Natural killer cell (primary cell): ENCODE data around the gene TMEM51. TPM values are rescaled to one million over a fixed set of nuclear protein-coding genes. Genes with fewer than 3 reads are reported as not detected.

Experiments
- ATAC-seq, 3 donors: fragments of 150-1000 bp in 2 of 3; fragments of 200-7000 bp in 1 of 3; cut with Tn5 transposase; 1 replicate in 1 of 3; 2 replicates in 2 of 3; pipeline ENCODE4 v1.10.0; 2021; ENCODE audit warnings: mild to moderate bottlenecking in 2 of 3, moderate library complexity in 2 of 3
- DNase-seq, 2 donors: peaks; one replicate each; pipeline versions ENCODE4 v3.0.0 to v3.0.0-alpha.2; 2013 to 2021; ENCODE audit warnings: mixed read lengths in 1 of 2
- H3K27ac ChIP-seq: one replicate; pipeline ENCODE4 v1.5.1; 2013; ENCODE audit warnings: mild to moderate bottlenecking, low read length
- H3K27me3 ChIP-seq: one replicate; pipeline ENCODE4 v1.6.1; 2013; ENCODE audit warnings: low read length; ENCODE audit not compliant: control insufficient read depth, insufficient read depth
- H3K36me3 ChIP-seq: one replicate; pipeline ENCODE4 v1.6.1; 2013; ENCODE audit warnings: low read length; ENCODE audit not compliant: control insufficient read depth, insufficient read depth
- H3K4me1 ChIP-seq: one replicate; pipeline ENCODE4 v1.6.1; 2013; ENCODE audit warnings: low read length; ENCODE audit not compliant: control insufficient read depth, insufficient read depth
- H3K4me3 ChIP-seq: one replicate; pipeline ENCODE4 v1.5.1; 2013; ENCODE audit warnings: low read length
- H3K9me3 ChIP-seq: one replicate; pipeline ENCODE4 v1.6.1; 2013; ENCODE audit warnings: low read length; ENCODE audit not compliant: control insufficient read depth, insufficient read depth
- H3K27ac Mint-ChIP-seq, 2 donors: one replicate each; pipeline ENCODE4 v1.8.0; 2022; ENCODE audit warnings: mild to moderate bottlenecking in 2 of 2, mixed read lengths in 2 of 2, moderate library complexity in 1 of 2
- H3K27me3 Mint-ChIP-seq, 2 donors: one replicate each; pipeline ENCODE4 v1.8.0; 2022; ENCODE audit warnings: low read depth in 2 of 2, mixed read lengths in 2 of 2
- H3K36me3 Mint-ChIP-seq: one replicate; pipeline ENCODE4 v1.8.0; 2022; ENCODE audit warnings: mixed read lengths
- H3K4me1 Mint-ChIP-seq, 2 donors: one replicate each; pipeline ENCODE4 v1.8.0; 2022; ENCODE audit warnings: mixed read lengths in 2 of 2
- H3K4me3 Mint-ChIP-seq: one replicate; pipeline ENCODE4 v1.8.0; 2022; ENCODE audit warnings: mild to moderate bottlenecking, moderate library complexity, mixed read lengths
- H3K9me3 Mint-ChIP-seq, 2 donors: one replicate each; pipeline ENCODE4 v1.8.0; 2022; ENCODE audit warnings: mixed read lengths in 2 of 2
- CTCF ChIP-seq: fragments of 200-600 bp; IDR thresholded peaks from one replicate; pipeline ENCODE4 v1.8.0; 2022; ENCODE audit warnings: antibody characterized with exemption
- WGBS: methylation state at CpG from one replicate; pipeline ENCODE4 v1.1.7; 2013; ENCODE audit warnings: missing lambda C conversion rate; ENCODE audit not compliant: insufficient coverage; 5-methylcytosine and 5-hydroxymethylcytosine counted together
- intact Hi-C: fragments of 100-400 bp; cut with micrococcal nuclease; formaldehyde crosslinking; loops from one replicate; pipeline ENCODE4 v1.14.2; 2022
- total RNA-seq, 4 donors: library from RNA; stranded (reverse); fragments of 120-200 nt in 1 of 4; gene quantifications; one replicate each; pipeline versions ENCODE4 v1.2.3 to v1.2.4, GENCODE V29; 2013 to 2022

TMEM51 gene
- total RNA-seq, 3 donors from 2014 or later (not counting 1 experiment from before 2014, with no cell fraction given) = not detected

GRCh38 chr1:15106608-15107007 is 46.9 kb upstream of the TMEM51 start:
- ATAC-seq = no peak
- intact Hi-C loops = no loop called here
- Mint-ChIP-seq H3K27me3 (peaks cover 3 to 5% of the 10 kb centered on the region in 2 donors), H3K4me3 (no peak overlapping the region), H3K36me3 (no peaks in the 10 kb centered on the region), H3K27ac (no peak overlapping the region), H3K4me1 (no peaks in the 10 kb centered on the region), H3K9me3 (no peaks in the 10 kb centered on the region)
- no peaks in the 10 kb centered on the region for H3K27me3 ChIP-seq
- no peak overlapping the region for H3K4me3 ChIP-seq
- no peak for TF ChIP-seq CTCF
- WGBS = 32% methylated on average over 7 of the region's 7 CpGs
- H3K36me3 ChIP-seq = no peaks in the 10 kb centered on the region
- H3K9me3 ChIP-seq = no peaks in the 10 kb centered on the region
- no peaks in the 10 kb centered on the region for H3K4me1 ChIP-seq
- no peak for DNase-seq
- H3K27ac ChIP-seq = no peak overlapping the region

GRCh38 chr1:15107058-15107687 is 46.4 kb upstream of the TMEM51 start:
- Mint-ChIP-seq H3K9me3 (no peaks in the 10 kb centered on the region), H3K27ac (no peak overlapping the region), H3K4me3 (no peak overlapping the region), H3K36me3 (no peaks in the 10 kb centered on the region), H3K4me1 (peaks cover 0 to 4% of the 10 kb centered on the region in 2 donors), H3K27me3 (no peaks in the 10 kb centered on the region)
- TF ChIP-seq CTCF = no peak
- Histone ChIP-seq H3K4me1 (no peaks in the 10 kb centered on the region), H3K36me3 (no peaks in the 10 kb centered on the region), H3K27ac (no peak overlapping the region), H3K9me3 (no peaks in the 10 kb centered on the region), H3K27me3 (no peaks in the 10 kb centered on the region), H3K4me3 (no peak overlapping the region)
- intact Hi-C loops = no loop called here
- no CpG with 5 or more reads among the region's 1 CpG for WGBS
- no peak for DNase-seq
- no peak for ATAC-seq

- H3K4me1 Mint-ChIP-seq = peaks cover 0 to 5% of the 10 kb centered on the region in 2 donors
- no peaks in the 10 kb centered on the region for H3K9me3 Mint-ChIP-seq
- no peak for ATAC-seq
- Histone ChIP-seq H3K36me3 (no peaks in the 10 kb centered on the region), H3K9me3 (no peaks in the 10 kb centered on the region), H3K4me1 (peaks cover 3% of the 10 kb centered on the region), H3K4me3 (no peak overlapping the region), H3K27me3 (no peaks in the 10 kb centered on the region), H3K27ac (no peak overlapping the region)
- no peak overlapping the region for H3K4me3 Mint-ChIP-seq
- 64% methylated on average over 4 of the region's 4 CpGs for WGBS
- no peaks in the 10 kb centered on the region for H3K36me3 Mint-ChIP-seq
- H3K27me3 Mint-ChIP-seq = no peaks in the 10 kb centered on the region
- DNase-seq = no peak
- H3K27ac Mint-ChIP-seq = no peak overlapping the region
- TF ChIP-seq CTCF = no peak
- intact Hi-C loops = no loop called here
Measured at GRCh38 chr1:15107911-15108310, 45.6 kb upstream of the TMEM51 start.
